Heart right ventricle (tissue), 16 donors: ENCODE results near the gene PLA2G4B. TPM values are rescaled to one million over a fixed set of nuclear protein-coding genes. Genes with fewer than 3 reads are reported as not detected.

Experiments used
- ATAC-seq, 8 donors: fragments of 200-7000 bp; cut with Tn5 transposase; one replicate each; pipeline ENCODE4 v1.9.1; 2020; ENCODE audit warnings: mild to moderate bottlenecking in 8 of 8, moderate library complexity in 8 of 8, moderate number of reproducible peaks in 1 of 8
- DNase-seq, 2 donors: peaks; one replicate each; pipeline ENCODE4 v3.0.0-alpha.2; 2020
- H3K27ac ChIP-seq, 10 donors: fragments of 200-600 bp; sonication (generic) in 2 of 10; one replicate each; pipeline versions ENCODE4 v1.5.0 to v1.8.0; 2020 to 2022; ENCODE audit warnings: mild to moderate bottlenecking in 3 of 10
- H3K27me3 ChIP-seq, 7 donors: fragments of 200-600 bp; one replicate each; pipeline ENCODE4 v1.8.0; 2021 to 2022; ENCODE audit warnings: mild to moderate bottlenecking in 2 of 7
- H3K36me3 ChIP-seq, 9 donors: fragments of 200-600 bp; sonication (generic) in 1 of 9; one replicate each; pipeline versions ENCODE4 v1.5.0 to v1.8.0; 2020 to 2022; ENCODE audit warnings: mild to moderate bottlenecking in 2 of 9
- H3K4me1 ChIP-seq, 9 donors: fragments of 200-600 bp; sonication (generic) in 1 of 9; one replicate each; pipeline versions ENCODE4 v1.5.0 to v1.8.0; 2020 to 2022; ENCODE audit warnings: mild to moderate bottlenecking in 4 of 9
- H3K4me3 ChIP-seq, 10 donors: fragments of 200-600 bp; sonication (generic) in 2 of 10; one replicate each; pipeline versions ENCODE4 v1.5.0 to v1.8.0; 2020 to 2022; ENCODE audit warnings: mild to moderate bottlenecking in 7 of 10, moderate library complexity in 2 of 10
- H3K9me3 ChIP-seq, 11 donors: fragments of 200-600 bp in 10 of 11; sonication (generic) in 2 of 11; one replicate each; pipeline versions ENCODE4 v1.5.0 to v1.8.0; 2013 to 2022; ENCODE audit warnings: mild to moderate bottlenecking in 2 of 11, control low read depth in 1 of 11, moderate library complexity in 1 of 11
- WGBS, 2 donors: extraction: QIAGEN DNeasy Blood & Tissue Kit; methylation state at CpG; one replicate each; pipeline ENCODE4 v1.1.7; 2013; ENCODE audit warnings: inconsistent platforms in 1 of 2; 5-methylcytosine and 5-hydroxymethylcytosine counted together
- intact Hi-C, 10 donors: fragments of 100-400 bp; cut with DNase I; formaldehyde crosslinking; loops; one replicate each; pipeline versions ENCODE4 v1.11.1 to v1.14.2; 2022
- polyA plus RNA-seq, 2 donors: library from polyadenylated mRNA; stranded (reverse); fragments of 200-250 nt; gene quantifications; one replicate each; pipeline ENCODE4 v1.2.3, GENCODE V29; 2013
- total RNA-seq, 10 donors: library from RNA; stranded (reverse); fragmentation: NEBNext Ultra II Directional in 3 of 10; extraction: Animal tissue kit (Norgen Biotek cat#: 25700) in 3 of 10; gene quantifications; one replicate each; pipeline versions ENCODE4 v1.2.1 to v1.2.4, GENCODE V29; 2021 to 2023
- TF ChIP-seq, protein P1 (sequence below), 9 donors: fragments of 200-600 bp; sonication (generic) in 2 of 9; IDR thresholded peaks; one replicate each; pipeline versions ENCODE4 v1.5.0 to v1.8.0; 2021 to 2022; ENCODE audit warnings: antibody characterized with exemption in 9 of 9, mild to moderate bottlenecking in 5 of 9, moderate library complexity in 1 of 9
- donor health status: Arrhythmogenic right ventricular cardiomyopathy.
- donor health status: ischemic (EF 13 %, LVEDD 7.1; RV severe dilation, severe dysfunction).
- donor health status: healthy with polysubstance abuse.
- donor health status: DM: no; HTN: yes; CAD: no.
- donor health status: DM: no; HTN: no; CAD: no.
- donor health status: ischemic (EF 25% LVEDD 6.9; RV normal size, moderate dysfunction).
- donor health status: ischemic (EF 25% LVEDD 5.7; RV mildly dilated, moderate dysfunction).
- donor health status: healthy.
- donor health status: DM: yes; HTN: yes; CAD: no.
- donor health status: Ischemic cardiomyopathy.
- donor health status: ischemic (EF 35%, LVEDD 5.7; RV mildly dilated, moderate dysfunction).
- donor health status: nonischemic (EF 11% LVEDD 7.7; RV severe dilation, severe dysfunction).
- donor health status: DM: yes; HTN: yes; CAD: no.
- donor health status: PGD.
- donor health status: ischemic (EF 29% LVEDD 5.4; RV normal size, mild dysfunction).
- donor health status: nonischemic (EF 23%, LVEDD 6.1; RV moderate dilation, normal function).

PLA2G4B gene
- total and polyA plus RNA-seq, 12 donors: 1.6 to 16.0 (median 3.2) TPM

DNA sequence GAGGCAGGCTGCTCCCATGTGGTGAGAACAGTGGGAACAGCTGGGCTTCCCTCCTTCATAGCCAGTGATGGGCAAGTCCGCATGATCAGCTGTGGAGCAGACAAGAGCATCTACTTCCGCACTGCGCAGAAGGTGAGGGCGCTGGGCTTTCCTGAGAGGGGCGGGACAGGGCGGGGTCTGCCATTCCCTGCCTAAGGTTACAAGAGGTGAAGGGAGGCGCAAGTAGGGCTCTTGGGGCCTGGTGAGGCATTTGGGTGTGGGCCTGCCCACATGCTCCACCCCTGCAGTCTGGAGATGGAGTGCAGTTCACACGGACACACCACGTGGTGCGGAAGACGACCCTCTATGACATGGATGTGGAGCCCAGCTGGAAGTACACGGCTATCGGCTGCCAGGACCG lies 21.3 kb upstream of the PLA2G4B start:
- TF ChIP-seq, protein P1, sequence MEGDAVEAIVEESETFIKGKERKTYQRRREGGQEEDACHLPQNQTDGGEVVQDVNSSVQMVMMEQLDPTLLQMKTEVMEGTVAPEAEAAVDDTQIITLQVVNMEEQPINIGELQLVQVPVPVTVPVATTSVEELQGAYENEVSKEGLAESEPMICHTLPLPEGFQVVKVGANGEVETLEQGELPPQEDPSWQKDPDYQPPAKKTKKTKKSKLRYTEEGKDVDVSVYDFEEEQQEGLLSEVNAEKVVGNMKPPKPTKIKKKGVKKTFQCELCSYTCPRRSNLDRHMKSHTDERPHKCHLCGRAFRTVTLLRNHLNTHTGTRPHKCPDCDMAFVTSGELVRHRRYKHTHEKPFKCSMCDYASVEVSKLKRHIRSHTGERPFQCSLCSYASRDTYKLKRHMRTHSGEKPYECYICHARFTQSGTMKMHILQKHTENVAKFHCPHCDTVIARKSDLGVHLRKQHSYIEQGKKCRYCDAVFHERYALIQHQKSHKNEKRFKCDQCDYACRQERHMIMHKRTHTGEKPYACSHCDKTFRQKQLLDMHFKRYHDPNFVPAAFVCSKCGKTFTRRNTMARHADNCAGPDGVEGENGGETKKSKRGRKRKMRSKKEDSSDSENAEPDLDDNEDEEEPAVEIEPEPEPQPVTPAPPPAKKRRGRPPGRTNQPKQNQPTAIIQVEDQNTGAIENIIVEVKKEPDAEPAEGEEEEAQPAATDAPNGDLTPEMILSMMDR (IDR thresholded peaks at IDR 0.05): no peak
- Histone ChIP-seq H3K36me3 (peaks cover 0 to 100% (median 30%) of the 10 kb centered on the region in 9 donors), H3K27ac (no peak overlapping the region), H3K4me1 (no peaks in the 10 kb centered on the region), H3K4me3 (no peak overlapping the region), H3K9me3 (no peaks in the 10 kb centered on the region), H3K27me3 (no peaks in the 10 kb centered on the region)
- DNase-seq (no peak), ATAC-seq (no peak)
- intact Hi-C loops: loop anchor here in 5 of 10 donors (10.0 kb wide), 5 partner anchors 123 to 353 kb away; partner anchors contain the start of gene TYRO3 (in 2 of the 5)
- 94 to 95% methylated on average over 14 of the region's 14 CpGs for WGBS, 2 donors

- intact Hi-C loops: loop anchor here in 5 of 10 donors (10.0 kb wide), 5 partner anchors 123 to 353 kb away; partner anchors contain the start of gene TYRO3 (in 2 of the 5)
- no peak overlapping the region for H3K4me3 ChIP-seq
- H3K36me3 ChIP-seq: peaks cover 0 to 100% (median 34%) of the 10 kb centered on the region in 9 donors
- TF ChIP-seq, protein P1 (IDR thresholded peaks at IDR 0.05): no peak
- no peaks in the 10 kb centered on the region for H3K27me3 ChIP-seq
- DNase-seq (no peak), ATAC-seq (no peak)
- no peaks in the 10 kb centered on the region for H3K9me3 ChIP-seq
- H3K27ac ChIP-seq: no peak overlapping the region
- H3K4me1 ChIP-seq: no peaks in the 10 kb centered on the region
- WGBS, 2 donors: 88 to 93% methylated on average over 6 of the region's 6 CpGs
Measured at GRCh38 chr15:41817781-41818180, 20.9 kb upstream of the PLA2G4B start.

- ATAC-seq (no peak), DNase-seq (no peak)
- TF ChIP-seq, protein P1 (IDR thresholded peaks at IDR 0.05): no peak
- H3K4me3 ChIP-seq: no peak overlapping the region
- no peaks in the 10 kb centered on the region for H3K27me3 ChIP-seq
- 93% methylated on average over 9 of the region's 9 CpGs for WGBS, 2 donors
- H3K27ac ChIP-seq: no peak overlapping the region
- H3K36me3 ChIP-seq: peaks cover 0 to 100% (median 34%) of the 10 kb centered on the region in 9 donors
- intact Hi-C loops: loop anchor here in 7 of 10 donors (10.0 kb wide), 6 partner anchors 125 to 355 kb away; partner anchors contain the start of genes EHD4 (in 3 of the 7) and TYRO3 (in 2 of the 7)
- no peaks in the 10 kb centered on the region for H3K4me1 ChIP-seq
- no peaks in the 10 kb centered on the region for H3K9me3 ChIP-seq
Measured at GRCh38 chr15:41819455-41820050, 19.1 kb upstream of the PLA2G4B start.

GRCh38 chr15:41820791-41821423 lies 17.7 kb upstream of the PLA2G4B start:
- intact Hi-C loops: loop anchor here in 3 of 10 donors (10.0 kb wide), 1 partner anchor 154 kb away; the partner anchor contains the start of gene EHD4 (in 3 of the 3)
- Histone ChIP-seq H3K4me3 (no peak overlapping the region), H3K4me1 (no peaks in the 10 kb centered on the region), H3K27ac (no peak overlapping the region), H3K36me3 (peaks cover 0 to 96% (median 34%) of the 10 kb centered on the region in 9 donors), H3K27me3 (no peaks in the 10 kb centered on the region), H3K9me3 (no peaks in the 10 kb centered on the region)
- no peak for ATAC-seq
- 83 to 86% methylated on average over 6 of the region's 6 CpGs for WGBS, 2 donors
- TF ChIP-seq, protein P1 (IDR thresholded peaks at IDR 0.05): no peak
- no peak for DNase-seq
